DND-41 (cell line): ENCODE measurements around the gene EPM2AIP1.
A peak's percentile ranks its signal among the peaks of the same experiment; 100 is the strongest.

Source experiments
- ATAC-seq: fragments of 200-7000 bp; cut with Tn5 transposase; 3 replicates; pipeline ENCODE4 v1.9.1; 2021; ENCODE audit warnings: low read depth; ENCODE audit not compliant: insufficient read depth
- DNase-seq: peaks from one replicate; pipeline ENCODE4 v3.0.0-alpha.2; 2020
- H2AFZ ChIP-seq: 2 replicates; pipeline ENCODE4 v1.6.0; 2012; ENCODE audit warnings: low read depth, low read length
- H3K27ac ChIP-seq: 2 replicates; pipeline ENCODE4 v1.5.1; 2012; ENCODE audit warnings: low read length, inconsistent platforms
- H3K27me3 ChIP-seq: fragments of 200-600 bp; sonication (generic); 2 replicates; pipeline ENCODE4 v1.6.0; 2012; ENCODE audit warnings: low read length, mild to moderate bottlenecking, inconsistent platforms; ENCODE audit not compliant: insufficient read depth, poor library complexity
- H3K36me3 ChIP-seq: 2 replicates; pipeline ENCODE4 v1.5.1; 2012; ENCODE audit warnings: low read length, inconsistent platforms; ENCODE audit not compliant: insufficient read depth
- H3K4me1 ChIP-seq: 2 replicates; pipeline ENCODE4 v1.5.1; 2012; ENCODE audit warnings: mild to moderate bottlenecking, low read length; ENCODE audit not compliant: insufficient read depth
- H3K4me2 ChIP-seq: 2 replicates; pipeline ENCODE4 v1.6.0; 2012; ENCODE audit warnings: mild to moderate bottlenecking, moderate library complexity, low read length, inconsistent platforms; ENCODE audit not compliant: insufficient read depth
- H3K4me3 ChIP-seq, 2 experiments: fragments of 200-600 bp in 1 of 2; shearing (Covaris generic) in 1 of 2; 2 replicates each; pipeline ENCODE4 v1.5.1; 2012 to 2016; ENCODE audit warnings: inconsistent platforms in 2 of 2, low read length in 2 of 2, mild to moderate bottlenecking in 2 of 2, low read depth in 1 of 2, moderate library complexity in 1 of 2
- H3K79me2 ChIP-seq: 2 replicates; pipeline ENCODE4 v1.6.0; 2012; ENCODE audit warnings: low read length, inconsistent platforms; ENCODE audit not compliant: insufficient read depth
- H3K9ac ChIP-seq: 2 replicates; pipeline ENCODE4 v1.6.0; 2012; ENCODE audit warnings: low read depth, mild to moderate bottlenecking, inconsistent platforms, low read length, moderate library complexity
- H3K9me3 ChIP-seq: 2 replicates; pipeline ENCODE4 v1.5.1; 2012; ENCODE audit warnings: low read length, moderate library complexity, mild to moderate bottlenecking, inconsistent platforms; ENCODE audit not compliant: insufficient read depth, severe bottlenecking
- H4K20me1 ChIP-seq: 2 replicates; pipeline ENCODE4 v1.6.0; 2012; ENCODE audit warnings: low read length; ENCODE audit not compliant: insufficient read depth
- CTCF ChIP-seq: IDR thresholded peaks from 2 replicates; pipeline ENCODE4 v1.5.1; 2012; ENCODE audit warnings: borderline replicate concordance, low read length, moderate library complexity, mild to moderate bottlenecking; ENCODE audit not compliant: poor library complexity, severe bottlenecking; ENCODE audit errors: extremely low read depth
- EZH2 ChIP-seq: IDR thresholded peaks from 3 replicates; pipeline ENCODE4 v1.6.1; 2012; ENCODE audit warnings: borderline replicate concordance, low read depth, mild to moderate bottlenecking, moderate library complexity, low read length, inconsistent platforms; ENCODE audit not compliant: severe bottlenecking

The EPM2AIP1 gene

GRCh38 chr3:37024820-37025405 is 32.0 kb upstream of the EPM2AIP1 start:
- H3K36me3 ChIP-seq, result peaks cover 96% of the 10 kb centered on the region
- no peak overlapping the region for H2AFZ ChIP-seq
- peaks cover 2% of the 10 kb centered on the region; the same call in 1 of the 2 replicates for H3K79me2 ChIP-seq
- ATAC-seq (no peak), DNase-seq (no peak)
- no peaks in the 10 kb centered on the region for H3K4me1 ChIP-seq
- H3K27ac ChIP-seq, result no peak overlapping the region
- H3K9me3 ChIP-seq, result no peaks in the 10 kb centered on the region
- no peak overlapping the region for H3K4me3 ChIP-seq
- TF ChIP-seq EZH2 (no peak), CTCF (no peak)
- H4K20me1 ChIP-seq, result 0 out of 2 replicates have a peak, but pooled peaks cover 2% of the 10 kb centered on the region
- H3K9ac ChIP-seq, result no peak overlapping the region
- H3K4me2 ChIP-seq, result no peak overlapping the region
- H3K27me3 ChIP-seq, result no peaks in the 10 kb centered on the region

GRCh38 chr3:37024092-37024491 is 31.2 kb upstream of the EPM2AIP1 start:
- H3K36me3 ChIP-seq, result peaks cover 96% of the 10 kb centered on the region
- TF ChIP-seq CTCF (peak; percentile 40), EZH2 (no peak)
- H3K9me3 ChIP-seq, result no peaks in the 10 kb centered on the region
- no peak overlapping the region for H3K4me2 ChIP-seq
- no peak overlapping the region for H3K27ac ChIP-seq
- H4K20me1 ChIP-seq, result 0 out of 2 replicates have a peak, but pooled peaks cover 2% of the 10 kb centered on the region
- H3K4me1 ChIP-seq, result no peaks in the 10 kb centered on the region
- ATAC-seq (peak; percentile 42; the same call in 1 of the 3 replicates), DNase-seq (no peak)
- no peaks in the 10 kb centered on the region for H3K27me3 ChIP-seq
- peaks cover 2% of the 10 kb centered on the region; the same call in 1 of the 2 replicates for H3K79me2 ChIP-seq
- no peak overlapping the region for H3K9ac ChIP-seq
- H3K4me3 ChIP-seq, result no peak overlapping the region
- H2AFZ ChIP-seq, result no peak overlapping the region

GRCh38 chr3:37017683-37018082 is 24.8 kb upstream of the EPM2AIP1 start:
- Histone ChIP-seq H3K9ac (no peak overlapping the region), H3K36me3 (peaks cover 91% of the 10 kb centered on the region), H3K27me3 (no peaks in the 10 kb centered on the region), H3K4me2 (no peak overlapping the region), H3K27ac (no peak overlapping the region), H3K9me3 (no peaks in the 10 kb centered on the region), H3K79me2 (no peaks in the 10 kb centered on the region; the same call in 1 of the 2 replicates), H4K20me1 (0 out of 2 replicates have a peak, but pooled peaks cover 2% of the 10 kb centered on the region), H3K4me1 (no peaks in the 10 kb centered on the region), H2AFZ (no peak overlapping the region), H3K4me3 (no peak overlapping the region)
- no peak for ATAC-seq
- TF ChIP-seq EZH2, result no peak
- TF ChIP-seq CTCF, result no peak
- no peak for DNase-seq
